Neural cell (in vitro differentiated cells): ENCODE measurements around the gene NRF1.

Source experiments
- CTCF ChIP-seq: fragments of 450-650 bp; IDR thresholded peaks from 2 replicates; pipeline ENCODE4 v1.5.1; 2014; ENCODE audit warnings: antibody characterized with exemption, mild to moderate bottlenecking, moderate library complexity; ENCODE audit not compliant: poor library complexity, severe bottlenecking
- RAD21 ChIP-seq: fragments of 450-650 bp; conservative IDR thresholded peaks from 2 replicates; pipeline ENCODE4 v1.6.1; 2014; ENCODE audit warnings: antibody characterized with exemption, mild to moderate bottlenecking, moderate library complexity
- TAF1 ChIP-seq: IDR thresholded peaks from 2 replicates; pipeline ENCODE4 v1.6.1; 2012; ENCODE audit warnings: low read depth

- TF ChIP-seq CTCF (no peak), RAD21 (no peak), TAF1 (no peak)
Observed at GRCh38 chr7:129669901-129670300, 58.4 kb downstream of the NRF1 start.
